PC-9 (cell line): Measurements from ENCODE around the gene PLOD3.

Experiments used
- EZH2 ChIP-seq: fragments of 200-600 bp; sonication (generic); IDR thresholded peaks from 2 replicates; pipeline ENCODE4 v1.8.0; 2017; ENCODE audit warnings: antibody characterized with exemption, low read depth
- TF ChIP-seq, protein P1 (sequence below): fragments of 200-600 bp; sonication (generic); conservative IDR thresholded peaks from 2 replicates; pipeline ENCODE4 v1.6.1; 2017; ENCODE audit warnings: mixed run types, antibody characterized with exemption, mild to moderate bottlenecking, moderate library complexity

DNA sequence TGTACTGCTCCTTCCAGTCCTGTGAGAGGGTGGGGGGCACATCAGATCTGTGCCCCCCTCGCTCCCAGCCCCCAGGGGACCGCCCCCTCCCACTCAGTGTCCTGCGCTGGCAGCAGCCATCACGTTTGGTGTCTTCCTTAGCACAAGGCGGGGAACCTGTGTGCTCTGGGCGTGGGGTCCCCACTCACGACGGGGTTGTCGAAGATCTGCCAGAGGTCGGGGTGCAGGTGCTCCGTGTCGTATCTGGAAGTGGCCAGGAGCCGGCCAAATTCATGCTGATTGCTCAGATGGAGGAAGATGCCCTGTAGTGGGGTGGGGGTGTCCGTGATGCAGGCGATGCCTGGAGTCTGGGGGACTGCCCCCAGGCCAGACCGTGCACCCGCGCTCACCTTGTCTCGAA is 7.2 kb downstream of the PLOD3 start:
- no peak for TF ChIP-seq EZH2
- TF ChIP-seq, protein P1, sequence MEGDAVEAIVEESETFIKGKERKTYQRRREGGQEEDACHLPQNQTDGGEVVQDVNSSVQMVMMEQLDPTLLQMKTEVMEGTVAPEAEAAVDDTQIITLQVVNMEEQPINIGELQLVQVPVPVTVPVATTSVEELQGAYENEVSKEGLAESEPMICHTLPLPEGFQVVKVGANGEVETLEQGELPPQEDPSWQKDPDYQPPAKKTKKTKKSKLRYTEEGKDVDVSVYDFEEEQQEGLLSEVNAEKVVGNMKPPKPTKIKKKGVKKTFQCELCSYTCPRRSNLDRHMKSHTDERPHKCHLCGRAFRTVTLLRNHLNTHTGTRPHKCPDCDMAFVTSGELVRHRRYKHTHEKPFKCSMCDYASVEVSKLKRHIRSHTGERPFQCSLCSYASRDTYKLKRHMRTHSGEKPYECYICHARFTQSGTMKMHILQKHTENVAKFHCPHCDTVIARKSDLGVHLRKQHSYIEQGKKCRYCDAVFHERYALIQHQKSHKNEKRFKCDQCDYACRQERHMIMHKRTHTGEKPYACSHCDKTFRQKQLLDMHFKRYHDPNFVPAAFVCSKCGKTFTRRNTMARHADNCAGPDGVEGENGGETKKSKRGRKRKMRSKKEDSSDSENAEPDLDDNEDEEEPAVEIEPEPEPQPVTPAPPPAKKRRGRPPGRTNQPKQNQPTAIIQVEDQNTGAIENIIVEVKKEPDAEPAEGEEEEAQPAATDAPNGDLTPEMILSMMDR = no peak
